Fibroblast of lung (primary cell): Measurements from ENCODE around the gene OR52E8. TPM values are rescaled to one million over a fixed set of nuclear protein-coding genes. Genes with fewer than 3 reads are reported as not detected.

Experiments
- DNase-seq, 2 donors: peaks; one replicate each; pipeline versions ENCODE4 v3.0.0 to v3.0.0-alpha.2; 2010; ENCODE audit warnings: low read depth in 2 of 2
- H2AFZ ChIP-seq: 2 replicates; pipeline ENCODE4 v1.5.1; 2012; ENCODE audit warnings: low read length, control low read depth, inconsistent platforms
- H3K27ac ChIP-seq: 2 replicates; pipeline ENCODE4 v1.5.1; 2011; ENCODE audit warnings: low read length, control low read depth; ENCODE audit not compliant: insufficient read depth
- H3K27me3 ChIP-seq: 2 replicates; pipeline ENCODE4 v1.5.1; 2011; ENCODE audit warnings: mild to moderate bottlenecking, low read length; ENCODE audit not compliant: control insufficient read depth, insufficient read depth
- H3K36me3 ChIP-seq: 2 replicates; pipeline ENCODE4 v1.5.1; 2011; ENCODE audit warnings: low read length; ENCODE audit not compliant: control insufficient read depth, insufficient read depth
- H3K4me1 ChIP-seq: 2 replicates; pipeline ENCODE4 v1.5.1; 2011; ENCODE audit warnings: low read length; ENCODE audit not compliant: control insufficient read depth, insufficient read depth; ENCODE audit errors: extremely low read depth
- H3K4me2 ChIP-seq: 2 replicates; pipeline ENCODE4 v1.5.1; 2011; ENCODE audit warnings: low read length, control low read depth; ENCODE audit not compliant: insufficient read depth; ENCODE audit errors: extremely low read depth
- H3K4me3 ChIP-seq, 4 experiments: fragments of 200-600 bp in 1 of 4; sonication (generic) in 1 of 4; replicated peaks in 1 of 4; 2 replicates each; pipeline ENCODE4 v1.5.1; 2011 to 2016; ENCODE audit warnings: low read length in 4 of 4, low read depth in 3 of 4, mild to moderate bottlenecking in 3 of 4, control low read depth in 2 of 4, inconsistent platforms in 1 of 4, mixed read lengths in 1 of 4; ENCODE audit not compliant: insufficient read depth in 1 of 4; ENCODE audit errors: control extremely low read depth in 1 of 4
- H3K79me2 ChIP-seq: 2 replicates; pipeline ENCODE4 v1.5.1; 2012; ENCODE audit warnings: mild to moderate bottlenecking, low read length, inconsistent platforms; ENCODE audit not compliant: control insufficient read depth, insufficient read depth
- H3K9ac ChIP-seq: 2 replicates; pipeline ENCODE4 v1.5.1; 2011; ENCODE audit warnings: mild to moderate bottlenecking, low read length, control low read depth; ENCODE audit not compliant: insufficient read depth
- H3K9me3 ChIP-seq: 2 replicates; pipeline ENCODE4 v1.5.1; 2012; ENCODE audit warnings: low read depth, low read length; ENCODE audit not compliant: control insufficient read depth, insufficient read depth
- H4K20me1 ChIP-seq: 2 replicates; pipeline ENCODE4 v1.5.1; 2011; ENCODE audit warnings: low read length; ENCODE audit not compliant: control insufficient read depth, insufficient read depth; ENCODE audit errors: extremely low read depth
- EZH2 ChIP-seq: IDR thresholded peaks from 2 replicates; pipeline ENCODE4 v1.5.1; 2012; ENCODE audit warnings: low read length, control low read depth, mild to moderate bottlenecking; ENCODE audit errors: missing control alignments
- polyA plus RNA-seq, 2 donors: library from polyadenylated mRNA; depleted of rRNA in 1 of 2; stranded (reverse) in 1 of 2; unstranded in 1 of 2; fragments of >200 nt; gene quantifications; 2 replicates each; pipeline ENCODE4 v1.2.1, GENCODE V29; 2011 to 2012; ENCODE audit warnings: missing spikeins in 1 of 2
- total RNA-seq: library from RNA; depleted of rRNA; stranded (reverse); fragments of >200 nt; gene quantifications from 2 replicates; pipeline ENCODE4 v1.2.1, GENCODE V29; 2014
- TF ChIP-seq, protein P1 (sequence below), 2 donors: IDR thresholded peaks in 1 of 2; conservative IDR thresholded peaks in 1 of 2; 1 replicate in 1 of 2; 2 replicates in 1 of 2; pipeline ENCODE4 v1.5.1; 2011 to 2012; ENCODE audit warnings: low read length in 2 of 2, control low read depth in 1 of 2, inconsistent platforms in 1 of 2, low read depth in 1 of 2, mild to moderate bottlenecking in 1 of 2

OR52E8 gene
- total and polyA plus RNA-seq, 2 donors (not counting 1 experiment from before 2014, with no cell fraction given) = not detected

DNA sequence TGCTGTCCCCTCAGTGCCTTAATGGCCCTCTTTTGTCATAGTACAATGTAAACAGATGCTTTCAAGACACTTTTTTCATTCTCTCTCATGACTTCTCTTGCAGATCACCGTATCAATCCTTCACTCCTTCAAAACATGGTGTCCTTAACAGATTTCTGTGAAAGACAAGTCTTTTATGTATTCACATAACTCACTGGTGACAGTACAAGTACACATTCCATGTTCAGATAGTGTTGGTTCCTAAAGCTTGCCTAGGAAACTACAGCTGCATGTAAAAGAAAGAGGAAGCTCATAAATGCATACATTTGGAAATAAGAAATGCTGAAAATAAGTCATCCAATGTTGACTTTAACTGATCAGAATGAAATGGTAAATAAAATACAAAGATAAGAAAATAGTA, 10.8 kb downstream of the OR52E8 start:
- Histone ChIP-seq H3K4me2 (no peak overlapping the region), H3K79me2 (no peaks in the 10 kb centered on the region), H2AFZ (no peak overlapping the region), H3K36me3 (no peaks in the 10 kb centered on the region), H3K4me1 (no peaks in the 10 kb centered on the region), H3K9me3 (no peaks in the 10 kb centered on the region), H3K27ac (no peak overlapping the region), H3K4me3 (no peak overlapping the region), H4K20me1 (no peaks in the 10 kb centered on the region), H3K9ac (no peak overlapping the region), H3K27me3 (no peaks in the 10 kb centered on the region)
- DNase-seq = no peak
- TF ChIP-seq EZH2 = no peak
- TF ChIP-seq, protein P1, sequence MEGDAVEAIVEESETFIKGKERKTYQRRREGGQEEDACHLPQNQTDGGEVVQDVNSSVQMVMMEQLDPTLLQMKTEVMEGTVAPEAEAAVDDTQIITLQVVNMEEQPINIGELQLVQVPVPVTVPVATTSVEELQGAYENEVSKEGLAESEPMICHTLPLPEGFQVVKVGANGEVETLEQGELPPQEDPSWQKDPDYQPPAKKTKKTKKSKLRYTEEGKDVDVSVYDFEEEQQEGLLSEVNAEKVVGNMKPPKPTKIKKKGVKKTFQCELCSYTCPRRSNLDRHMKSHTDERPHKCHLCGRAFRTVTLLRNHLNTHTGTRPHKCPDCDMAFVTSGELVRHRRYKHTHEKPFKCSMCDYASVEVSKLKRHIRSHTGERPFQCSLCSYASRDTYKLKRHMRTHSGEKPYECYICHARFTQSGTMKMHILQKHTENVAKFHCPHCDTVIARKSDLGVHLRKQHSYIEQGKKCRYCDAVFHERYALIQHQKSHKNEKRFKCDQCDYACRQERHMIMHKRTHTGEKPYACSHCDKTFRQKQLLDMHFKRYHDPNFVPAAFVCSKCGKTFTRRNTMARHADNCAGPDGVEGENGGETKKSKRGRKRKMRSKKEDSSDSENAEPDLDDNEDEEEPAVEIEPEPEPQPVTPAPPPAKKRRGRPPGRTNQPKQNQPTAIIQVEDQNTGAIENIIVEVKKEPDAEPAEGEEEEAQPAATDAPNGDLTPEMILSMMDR (conservative IDR thresholded peaks at IDR 0.05 in 1 of 2, IDR thresholded peaks at IDR 0.05 in 1 of 2; ENCODE audit: low read depth in 1 of 2, low read length in 2 of 2) = no peak

DNA sequence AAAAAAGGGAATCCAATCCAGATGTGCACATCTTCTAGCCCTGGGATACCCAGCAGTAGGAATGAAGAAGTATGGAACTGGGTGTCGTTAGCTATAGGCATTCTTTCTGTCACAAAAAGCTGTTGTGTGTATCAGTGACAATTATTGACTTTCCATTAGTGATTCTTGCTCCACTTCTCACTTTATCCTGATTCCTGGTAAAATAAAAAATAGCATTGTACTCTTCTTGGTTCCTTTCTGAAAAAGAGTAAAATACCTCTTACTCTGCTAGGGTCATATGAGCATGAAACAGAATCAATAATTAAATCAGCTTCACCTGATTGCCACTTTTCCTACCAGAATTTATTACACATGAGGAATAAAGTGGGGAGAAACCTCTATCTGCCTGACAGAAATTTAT, 15.7 kb downstream of the OR52E8 start, which contains the start of gene OR52E6:
OR52E6 (minus strand) TSS at position 101 of the 400 bp plus-strand sequence; CDS start at position 101, 0 bp downstream.
- H3K36me3 ChIP-seq = no peaks in the 10 kb centered on the region
- TF ChIP-seq EZH2 = no peak
- TF ChIP-seq, protein P1 (conservative IDR thresholded peaks at IDR 0.05 in 1 of 2, IDR thresholded peaks at IDR 0.05 in 1 of 2; ENCODE audit: low read depth in 1 of 2, low read length in 2 of 2) = no peak
- no peak within 1 kb of the TSS for H2AFZ ChIP-seq
- H3K27me3 ChIP-seq = no peaks in the 10 kb centered on the region
- no peaks in the 10 kb centered on the region for H3K9me3 ChIP-seq
- H3K4me1 ChIP-seq = no peaks in the 10 kb centered on the region
- no peaks in the 10 kb centered on the region for H3K79me2 ChIP-seq
- H3K27ac ChIP-seq = no peak within 1 kb of the TSS
- H3K4me2 ChIP-seq = no peak within 1 kb of the TSS
- no peak for DNase-seq
- H3K4me3 ChIP-seq = no peak within 1 kb of the TSS
- no peaks in the 10 kb centered on the region for H4K20me1 ChIP-seq
- no peak within 1 kb of the TSS for H3K9ac ChIP-seq

DNA sequence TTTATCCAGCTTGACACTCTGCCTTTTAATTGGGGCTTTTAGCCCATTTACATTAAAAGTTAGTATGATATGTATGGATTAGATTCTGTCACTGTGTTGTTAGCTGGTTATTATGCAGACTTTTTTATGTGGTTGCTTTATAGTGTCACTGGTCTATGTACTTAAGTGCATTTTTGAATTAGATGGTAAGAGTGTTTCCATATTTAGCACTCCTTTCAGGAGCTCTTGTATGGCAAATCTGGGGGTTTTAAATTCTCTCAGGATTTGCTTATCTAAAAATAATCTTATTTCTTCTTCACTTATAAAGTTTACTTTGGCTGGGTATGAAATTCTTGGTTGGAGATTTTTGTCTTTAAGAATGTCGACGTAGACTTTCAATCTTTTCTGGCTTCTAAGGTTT, 19.8 kb downstream of the OR52E8 start:
- Histone ChIP-seq H3K4me3 (no peak overlapping the region), H3K9ac (no peak overlapping the region), H2AFZ (no peak overlapping the region), H3K79me2 (no peaks in the 10 kb centered on the region), H3K9me3 (no peaks in the 10 kb centered on the region), H3K4me1 (no peaks in the 10 kb centered on the region), H3K27ac (no peak overlapping the region), H4K20me1 (no peaks in the 10 kb centered on the region), H3K36me3 (no peaks in the 10 kb centered on the region), H3K4me2 (no peak overlapping the region), H3K27me3 (no peaks in the 10 kb centered on the region)
- TF ChIP-seq, protein P1 (conservative IDR thresholded peaks at IDR 0.05 in 1 of 2, IDR thresholded peaks at IDR 0.05 in 1 of 2; ENCODE audit: low read depth in 1 of 2, low read length in 2 of 2) = no peak
- TF ChIP-seq EZH2 = no peak
- DNase-seq = no peak
